Mucosa of descending colon (tissue), 3 donors: ENCODE data around the gene R3HDML. TPM values are rescaled to one million over a fixed set of nuclear protein-coding genes. Genes with fewer than 3 reads are reported as not detected.
"Not testable (repeated sequence)": the region's sequence is repeated elsewhere in the genome, so short reads cannot be mapped to it uniquely, and the experiment has no call there.

Experiments used
- ATAC-seq: fragments of 200-7000 bp; cut with Tn5 transposase; one replicate; pipeline ENCODE4 v1.9.1; 2020; ENCODE audit warnings: mild to moderate bottlenecking, moderate library complexity
- DNase-seq, 3 donors: peaks; one replicate each; pipeline ENCODE4 v3.0.0-alpha.2; 2020
- H3K36me3 ChIP-seq: fragments of 200-600 bp; one replicate; pipeline ENCODE4 v1.8.0; 2021; ENCODE audit warnings: low read depth, mild to moderate bottlenecking
- H3K4me1 ChIP-seq: fragments of 200-600 bp; one replicate; pipeline ENCODE4 v1.8.0; 2021; ENCODE audit warnings: low read depth, mild to moderate bottlenecking
- H3K4me3 ChIP-seq: fragments of 200-600 bp; one replicate; pipeline ENCODE4 v1.8.0; 2021; ENCODE audit warnings: mild to moderate bottlenecking
- H3K9me3 ChIP-seq: fragments of 200-600 bp; one replicate; pipeline ENCODE4 v1.8.0; 2021; ENCODE audit warnings: mild to moderate bottlenecking
- intact Hi-C, 2 donors: fragments of 100-400 bp; cut with DNase I in 1 of 2; cut with micrococcal nuclease in 1 of 2; formaldehyde crosslinking; loops; one replicate each; pipeline versions ENCODE4 v1.11.0 to v1.11.1; 2022; cut with DNase I, micrococcal nuclease
- total RNA-seq, 3 donors: library from RNA; stranded (reverse); fragmentation: NEBNext Ultra II Directional in 2 of 3; extraction: Animal tissue kit (Norgen Biotek cat#: 25700) in 2 of 3; gene quantifications; one replicate each; pipeline versions ENCODE4 v1.2.1 to v1.2.4, GENCODE V29; 2021 to 2023
- TF ChIP-seq, protein P1 (sequence below): fragments of 200-600 bp; IDR thresholded peaks from one replicate; pipeline ENCODE4 v1.8.0; 2022; ENCODE audit warnings: antibody characterized with exemption, mild to moderate bottlenecking
- donor health status: DM: no; HTN: no; CAD: no; lungs with moderate emphysema.
- donor health status: DM: no; HTN: no; CAD: no.
- donor health status: DM: no; HTN: yes; CAD: no.

Gene R3HDML
- total RNA-seq, 3 donors from 2014 or later: not detected

DNA sequence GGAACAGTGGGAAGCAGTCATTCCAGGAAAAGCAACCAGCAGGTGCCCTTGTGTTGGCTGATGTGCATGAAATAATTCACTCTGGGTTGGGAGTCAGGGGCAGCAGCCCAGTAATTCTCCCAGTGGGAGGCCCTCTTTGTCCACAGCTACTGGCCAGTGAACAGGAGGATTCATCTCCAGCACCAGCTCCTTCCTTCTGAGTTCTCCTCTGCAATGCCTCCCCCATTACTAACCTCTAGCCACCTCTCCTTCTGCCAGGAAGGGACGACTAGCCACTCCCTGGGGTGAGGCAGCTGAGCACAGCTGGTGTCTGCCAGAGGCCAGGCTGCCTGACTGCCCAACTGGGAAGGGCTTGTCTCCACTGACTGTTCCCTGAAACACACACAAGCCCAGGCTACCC is 12.5 kb upstream of the R3HDML start:
- DNase-seq: peak; percentile 74 to 82 (median 80)

GRCh38 chr20:44326391-44327159 is 10.3 kb upstream of the R3HDML start:
- TF ChIP-seq, protein P1, sequence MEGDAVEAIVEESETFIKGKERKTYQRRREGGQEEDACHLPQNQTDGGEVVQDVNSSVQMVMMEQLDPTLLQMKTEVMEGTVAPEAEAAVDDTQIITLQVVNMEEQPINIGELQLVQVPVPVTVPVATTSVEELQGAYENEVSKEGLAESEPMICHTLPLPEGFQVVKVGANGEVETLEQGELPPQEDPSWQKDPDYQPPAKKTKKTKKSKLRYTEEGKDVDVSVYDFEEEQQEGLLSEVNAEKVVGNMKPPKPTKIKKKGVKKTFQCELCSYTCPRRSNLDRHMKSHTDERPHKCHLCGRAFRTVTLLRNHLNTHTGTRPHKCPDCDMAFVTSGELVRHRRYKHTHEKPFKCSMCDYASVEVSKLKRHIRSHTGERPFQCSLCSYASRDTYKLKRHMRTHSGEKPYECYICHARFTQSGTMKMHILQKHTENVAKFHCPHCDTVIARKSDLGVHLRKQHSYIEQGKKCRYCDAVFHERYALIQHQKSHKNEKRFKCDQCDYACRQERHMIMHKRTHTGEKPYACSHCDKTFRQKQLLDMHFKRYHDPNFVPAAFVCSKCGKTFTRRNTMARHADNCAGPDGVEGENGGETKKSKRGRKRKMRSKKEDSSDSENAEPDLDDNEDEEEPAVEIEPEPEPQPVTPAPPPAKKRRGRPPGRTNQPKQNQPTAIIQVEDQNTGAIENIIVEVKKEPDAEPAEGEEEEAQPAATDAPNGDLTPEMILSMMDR: no peak
- intact Hi-C loops: no loop called here
- Histone ChIP-seq H3K4me3 (no peak overlapping the region), H3K36me3 (no peaks in the 10 kb centered on the region), H3K4me1 (peaks cover 8% of the 10 kb centered on the region), H3K9me3 (no peaks in the 10 kb centered on the region)
- DNase-seq: no peak
- ATAC-seq: peak; percentile 17

More for the DNA sequence above, 12.5 kb upstream of the R3HDML start:
- Histone ChIP-seq H3K4me3 (no peak overlapping the region), H3K9me3 (no peaks in the 10 kb centered on the region), H3K4me1 (peaks cover 8% of the 10 kb centered on the region), H3K36me3 (no peaks in the 10 kb centered on the region)
- ATAC-seq: peak; percentile 99
- TF ChIP-seq, protein P1: no peak
- intact Hi-C loops: no loop called here

DNA sequence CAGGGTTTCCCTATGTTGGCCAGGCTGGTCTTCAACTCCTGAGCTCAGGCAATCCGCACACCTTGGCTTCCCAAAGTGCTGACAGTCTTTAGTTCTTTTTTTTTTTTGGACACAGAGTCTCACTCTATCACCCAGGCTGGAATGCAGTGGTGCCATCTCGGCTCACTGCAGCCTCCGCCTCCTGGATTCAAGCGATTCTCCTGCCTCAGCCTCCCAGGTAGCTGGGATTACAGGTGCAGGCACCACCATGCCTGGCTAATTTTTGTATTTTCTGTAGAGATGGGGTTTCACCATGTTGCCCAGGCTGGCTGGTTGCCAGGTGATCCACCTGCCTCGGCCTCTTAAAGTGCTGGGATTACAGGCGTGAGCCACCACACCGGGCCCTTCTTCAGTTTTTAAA is 9.1 kb upstream of the R3HDML start:
- H3K4me3 ChIP-seq: not testable (repeated sequence)

DNA sequence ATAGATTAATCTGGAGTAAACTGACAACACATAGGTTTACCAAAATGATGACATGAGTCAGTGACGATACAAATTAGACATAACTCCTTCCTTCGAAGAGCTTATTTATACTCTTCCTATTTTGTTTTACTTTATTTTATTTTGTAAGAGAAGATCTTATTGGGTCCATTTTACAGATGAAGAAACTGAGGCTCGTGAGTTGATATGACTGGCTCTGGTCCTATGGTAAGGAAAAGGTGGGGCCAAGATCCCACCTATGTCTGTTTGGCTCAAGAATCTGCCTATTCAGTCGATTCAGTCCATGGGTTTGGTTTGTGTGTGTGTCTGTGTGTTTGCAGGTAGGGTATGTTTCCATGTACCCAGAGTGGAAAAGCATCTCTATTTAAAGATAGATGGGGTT is 8.4 kb upstream of the R3HDML start:
- intact Hi-C loops: no loop called here
- TF ChIP-seq, protein P1: no peak
- Histone ChIP-seq H3K4me3 (no peak overlapping the region), H3K9me3 (no peaks in the 10 kb centered on the region), H3K36me3 (no peaks in the 10 kb centered on the region), H3K4me1 (peaks cover 8% of the 10 kb centered on the region)
- ATAC-seq: no peak
- DNase-seq: no peak

More for the DNA sequence above, 9.1 kb upstream of the R3HDML start:
- H3K4me1 ChIP-seq, H3K9me3 ChIP-seq, ATAC-seq, H3K36me3 ChIP-seq, intact Hi-C loops, DNase-seq: not testable (repeated sequence)

- ATAC-seq (no peak), DNase-seq (no peak)
- no peak overlapping the region for H3K4me3 ChIP-seq
- H3K4me1 ChIP-seq: no peaks in the 10 kb centered on the region
- no peaks in the 10 kb centered on the region for H3K36me3 ChIP-seq
- TF ChIP-seq, protein P1: no peak
- intact Hi-C loops: no loop called here
- H3K9me3 ChIP-seq: no peaks in the 10 kb centered on the region
These were observed 5.6 kb upstream of the R3HDML start for GRCh38 chr20:44331201-44331600.

DNA sequence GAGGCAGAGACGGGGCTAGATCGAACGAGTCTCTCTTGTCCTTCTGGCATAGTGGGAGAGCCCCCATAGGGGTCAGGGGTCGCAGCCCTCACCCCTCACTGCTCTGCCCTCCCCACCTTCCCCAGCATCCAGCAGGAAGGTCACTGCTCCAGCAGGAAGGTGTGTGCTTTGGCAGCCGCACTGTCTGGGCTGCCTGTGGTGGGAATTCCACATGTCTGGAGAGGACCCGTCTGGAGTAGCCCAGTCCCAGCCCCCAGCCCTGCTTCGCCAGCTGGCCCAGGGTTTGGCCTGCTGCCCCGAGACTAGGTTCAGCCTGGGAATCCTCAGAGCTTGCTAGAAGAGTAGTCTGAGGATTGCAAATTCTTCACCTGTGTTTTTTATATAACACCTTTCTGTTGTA is 2.5 kb upstream of the R3HDML start:
- no peaks in the 10 kb centered on the region for H3K36me3 ChIP-seq
- H3K4me3 ChIP-seq: no peak overlapping the region
- TF ChIP-seq, protein P1: no peak
- H3K9me3 ChIP-seq: no peaks in the 10 kb centered on the region
- DNase-seq (no peak), ATAC-seq (no peak)
- intact Hi-C loops: no loop called here
- no peaks in the 10 kb centered on the region for H3K4me1 ChIP-seq
